A673 (cell line): ENCODE data around the gene TENM3.

Experiments used
- EZH2 ChIP-seq: fragments of 200-600 bp; sonication (generic); IDR thresholded peaks from 2 replicates; pipeline ENCODE4 v1.6.1; 2017; ENCODE audit warnings: borderline replicate concordance, low read depth, mild to moderate bottlenecking, mixed read lengths, antibody characterized with exemption, low read length; ENCODE audit not compliant: poor library complexity, severe bottlenecking
- TF ChIP-seq, protein P1 (sequence below): fragments of 300-800, 200-600 bp; sonication (generic); conservative IDR thresholded peaks from 2 replicates; pipeline ENCODE4 v1.5.1; 2017; ENCODE audit warnings: low read depth, mild to moderate bottlenecking, antibody characterized with exemption, low read length, moderate library complexity, mixed read lengths

DNA sequence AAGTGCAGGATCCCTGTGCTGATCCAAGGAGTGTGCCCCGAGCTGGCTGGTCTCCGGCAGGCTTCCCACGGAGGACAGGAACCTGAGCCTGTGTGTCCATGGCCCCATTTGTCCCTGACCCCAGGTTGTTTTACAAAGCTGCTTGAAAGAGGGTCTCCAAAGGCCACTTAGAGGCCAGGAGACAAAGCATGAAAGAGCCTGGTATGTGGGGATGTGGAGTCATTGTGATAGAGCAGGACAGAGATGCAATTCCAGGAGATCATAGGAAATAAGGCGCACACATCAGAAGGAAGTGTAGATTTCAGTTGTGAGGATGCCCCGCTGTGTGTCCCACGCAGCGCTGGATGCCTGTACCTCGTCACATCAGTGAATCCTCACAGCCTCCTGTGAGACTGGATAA lies 48.0 kb downstream of the TENM3 start:
- TF ChIP-seq, protein P1, sequence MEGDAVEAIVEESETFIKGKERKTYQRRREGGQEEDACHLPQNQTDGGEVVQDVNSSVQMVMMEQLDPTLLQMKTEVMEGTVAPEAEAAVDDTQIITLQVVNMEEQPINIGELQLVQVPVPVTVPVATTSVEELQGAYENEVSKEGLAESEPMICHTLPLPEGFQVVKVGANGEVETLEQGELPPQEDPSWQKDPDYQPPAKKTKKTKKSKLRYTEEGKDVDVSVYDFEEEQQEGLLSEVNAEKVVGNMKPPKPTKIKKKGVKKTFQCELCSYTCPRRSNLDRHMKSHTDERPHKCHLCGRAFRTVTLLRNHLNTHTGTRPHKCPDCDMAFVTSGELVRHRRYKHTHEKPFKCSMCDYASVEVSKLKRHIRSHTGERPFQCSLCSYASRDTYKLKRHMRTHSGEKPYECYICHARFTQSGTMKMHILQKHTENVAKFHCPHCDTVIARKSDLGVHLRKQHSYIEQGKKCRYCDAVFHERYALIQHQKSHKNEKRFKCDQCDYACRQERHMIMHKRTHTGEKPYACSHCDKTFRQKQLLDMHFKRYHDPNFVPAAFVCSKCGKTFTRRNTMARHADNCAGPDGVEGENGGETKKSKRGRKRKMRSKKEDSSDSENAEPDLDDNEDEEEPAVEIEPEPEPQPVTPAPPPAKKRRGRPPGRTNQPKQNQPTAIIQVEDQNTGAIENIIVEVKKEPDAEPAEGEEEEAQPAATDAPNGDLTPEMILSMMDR = no peak
- no peak for TF ChIP-seq EZH2
